SK-N-SH treated with all-trans-retinoic acid at 6 μM for 48 hours (cell line): ENCODE results near the gene HSDL1.

Source experiments
- ATAC-seq: fragments of 200-7000 bp; cut with Tn5 transposase; 3 replicates; pipeline ENCODE4 v1.9.1; 2020; ENCODE audit warnings: mild to moderate bottlenecking, moderate library complexity
- ARNTL ChIP-seq: fragments of 450-650 bp; formaldehyde crosslinking; IDR thresholded peaks from 2 replicates; pipeline ENCODE4 v1.5.0; 2020; ENCODE audit warnings: low read depth, mild to moderate bottlenecking, moderate library complexity, borderline replicate concordance
- BACH2 ChIP-seq: fragments of 250-450 bp; sonication (Bioruptor Pico); IDR thresholded peaks from 2 replicates; pipeline ENCODE4 v1.9.0; 2021; ENCODE audit warnings: mild to moderate bottlenecking, borderline replicate concordance
- ESRRG ChIP-seq: fragments of 250-450 bp; sonication (Bioruptor Pico); IDR thresholded peaks from 2 replicates; pipeline ENCODE4 v1.6.1; 2021; ENCODE audit warnings: mild to moderate bottlenecking
- GLIS3 ChIP-seq: fragments of 250-450 bp; sonication (Bioruptor Pico); IDR thresholded peaks from 2 replicates; pipeline ENCODE4 v1.5.0; 2020; ENCODE audit warnings: mild to moderate bottlenecking, moderate library complexity
- ISL1 ChIP-seq: fragments of 250-450 bp; sonication (Bioruptor Pico); IDR thresholded peaks from 2 replicates; pipeline ENCODE4 v2.1.2; 2022; ENCODE audit warnings: mild to moderate bottlenecking, moderate library complexity
- OSR1 ChIP-seq: fragments of 250-450 bp; sonication (Bioruptor Pico); IDR thresholded peaks from 2 replicates; pipeline ENCODE4 v1.8.0; 2022; ENCODE audit warnings: moderate library complexity, mild to moderate bottlenecking, inconsistent platforms
- PPARA ChIP-seq: fragments of 250-450 bp; sonication (Bioruptor Pico); IDR thresholded peaks from 2 replicates; pipeline ENCODE4 v1.5.0; 2020; ENCODE audit warnings: mild to moderate bottlenecking, borderline replicate concordance
- SNAI2 ChIP-seq: fragments of 250-450 bp; sonication (Bioruptor Pico); IDR thresholded peaks from 2 replicates; pipeline ENCODE4 v1.5.0; 2020; ENCODE audit warnings: mild to moderate bottlenecking, moderate library complexity
- TCF4 ChIP-seq: fragments of 250-450 bp; sonication (Bioruptor Pico); IDR thresholded peaks from 2 replicates; pipeline ENCODE4 v1.8.0; 2021; ENCODE audit warnings: mild to moderate bottlenecking, moderate library complexity, borderline replicate concordance
- TOX ChIP-seq: fragments of 250-450 bp; sonication (Bioruptor Pico); IDR thresholded peaks from 2 replicates; pipeline ENCODE4 v1.8.0; 2021; ENCODE audit warnings: mild to moderate bottlenecking, moderate library complexity, borderline replicate concordance
- ZC3H10 ChIP-seq: fragments of 250-450 bp; sonication (Bioruptor Pico); IDR thresholded peaks from 2 replicates; pipeline ENCODE4 v1.5.1; 2021; ENCODE audit warnings: mild to moderate bottlenecking, moderate library complexity
- ZFP3 ChIP-seq: fragments of 250-450 bp; sonication (Bioruptor Pico); IDR thresholded peaks from 2 replicates; pipeline ENCODE4 v1.5.0; 2020; ENCODE audit warnings: mild to moderate bottlenecking, moderate library complexity
- ZFP30 ChIP-seq: fragments of 450-650 bp; formaldehyde crosslinking; IDR thresholded peaks from 2 replicates; pipeline ENCODE4 v1.5.0; 2022; ENCODE audit warnings: mild to moderate bottlenecking, moderate library complexity
- ZNF565 ChIP-seq: fragments of 450-650 bp; formaldehyde crosslinking; conservative IDR thresholded peaks from 2 replicates; pipeline ENCODE4 v1.5.0; 2020; ENCODE audit warnings: low read depth, mild to moderate bottlenecking, moderate library complexity
- ZNF70 ChIP-seq: fragments of 450-650 bp; formaldehyde crosslinking; IDR thresholded peaks from 2 replicates; pipeline ENCODE4 v1.5.0; 2020; ENCODE audit warnings: mild to moderate bottlenecking, moderate library complexity
- ZNF8 ChIP-seq: fragments of 450-650 bp; formaldehyde crosslinking; IDR thresholded peaks from 2 replicates; pipeline ENCODE4 v1.5.0; 2020; ENCODE audit warnings: mild to moderate bottlenecking, moderate library complexity
- TF ChIP-seq, protein P1 (sequence below): fragments of 250-450 bp; sonication (Bioruptor Pico); IDR thresholded peaks from 2 replicates; pipeline ENCODE4 v1.5.1; 2021; ENCODE audit warnings: mild to moderate bottlenecking, moderate library complexity
- TF ChIP-seq, protein P2 (sequence below): fragments of 250-450 bp; sonication (Bioruptor Pico); IDR thresholded peaks from 2 replicates; pipeline ENCODE4 v1.5.0; 2020; ENCODE audit warnings: mild to moderate bottlenecking, moderate library complexity
- TF ChIP-seq, protein P3 (sequence below): fragments of 250-450 bp; sonication (Bioruptor Pico); IDR thresholded peaks from 2 replicates; pipeline ENCODE4 v1.8.0; 2021; ENCODE audit warnings: low read depth, mild to moderate bottlenecking, moderate library complexity, borderline replicate concordance
- TF ChIP-seq, protein P4 (sequence below): fragments of 250-450 bp; sonication (Bioruptor Pico); IDR thresholded peaks from 2 replicates; pipeline ENCODE4 v1.8.0; 2020; ENCODE audit warnings: mild to moderate bottlenecking, moderate library complexity, borderline replicate concordance
- TF ChIP-seq, protein P5 (sequence below): fragments of 250-450 bp; sonication (Bioruptor Pico); IDR thresholded peaks from 2 replicates; pipeline ENCODE4 v1.5.1; 2020; ENCODE audit warnings: low read depth, mild to moderate bottlenecking, moderate library complexity

HSDL1 gene

DNA sequence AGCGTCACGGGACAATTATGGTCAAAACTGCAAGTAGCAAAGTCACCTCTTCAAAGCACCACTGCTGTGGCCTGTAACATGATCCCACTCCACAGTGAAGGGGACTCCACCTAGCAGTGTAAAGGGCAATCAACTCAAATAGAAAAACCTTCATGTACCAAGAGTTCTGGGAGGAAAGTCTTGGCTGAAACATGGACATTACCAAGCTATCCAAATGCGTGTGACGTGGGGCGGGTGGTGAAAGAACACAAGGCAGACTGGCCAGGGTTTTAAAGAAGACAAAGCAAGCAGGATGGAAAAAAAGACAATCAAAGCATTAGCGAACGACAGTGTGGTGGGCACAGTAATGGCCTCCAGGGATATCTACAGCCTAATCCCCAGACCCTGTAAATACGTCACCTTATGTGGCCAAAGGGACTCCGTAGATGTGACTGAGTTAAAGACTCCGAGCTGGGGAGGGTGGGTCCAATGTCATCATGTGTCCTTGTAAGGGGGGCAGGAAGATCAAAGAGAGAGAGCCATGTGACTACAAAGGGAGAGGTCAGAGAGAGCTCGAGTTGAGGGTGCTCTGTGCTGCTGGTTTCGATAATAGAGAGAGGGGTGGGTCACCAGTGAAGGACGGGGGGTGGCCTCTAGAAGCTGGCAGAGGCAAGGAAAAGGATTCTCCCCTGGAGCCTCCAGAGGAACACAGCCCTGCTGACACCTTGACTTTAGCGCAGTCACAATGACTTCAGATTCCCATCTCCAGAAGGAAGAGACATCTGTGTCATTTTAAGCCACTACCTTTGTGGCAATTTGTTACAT lies 6.0 kb downstream of the HSDL1 start:
- TF ChIP-seq, protein P1, sequence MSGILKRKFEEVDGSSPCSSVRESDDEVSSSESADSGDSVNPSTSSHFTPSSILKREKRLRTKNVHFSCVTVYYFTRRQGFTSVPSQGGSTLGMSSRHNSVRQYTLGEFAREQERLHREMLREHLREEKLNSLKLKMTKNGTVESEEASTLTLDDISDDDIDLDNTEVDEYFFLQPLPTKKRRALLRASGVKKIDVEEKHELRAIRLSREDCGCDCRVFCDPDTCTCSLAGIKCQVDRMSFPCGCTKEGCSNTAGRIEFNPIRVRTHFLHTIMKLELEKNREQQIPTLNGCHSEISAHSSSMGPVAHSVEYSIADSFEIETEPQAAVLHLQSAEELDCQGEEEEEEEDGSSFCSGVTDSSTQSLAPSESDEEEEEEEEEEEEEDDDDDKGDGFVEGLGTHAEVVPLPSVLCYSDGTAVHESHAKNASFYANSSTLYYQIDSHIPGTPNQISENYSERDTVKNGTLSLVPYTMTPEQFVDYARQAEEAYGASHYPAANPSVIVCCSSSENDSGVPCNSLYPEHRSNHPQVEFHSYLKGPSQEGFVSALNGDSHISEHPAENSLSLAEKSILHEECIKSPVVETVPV (CRISPR knock-in tag): no peak
- TF ChIP-seq ZNF70 (CRISPR knock-in tag) (no peak), ZC3H10 (CRISPR knock-in tag) (no peak), ISL1 (CRISPR knock-in tag) (no peak), TCF4 (CRISPR knock-in tag) (no peak), TOX (CRISPR knock-in tag) (no peak), ZNF565 (no peak), ZFP30 (no peak), PPARA (CRISPR knock-in tag) (no peak), OSR1 (CRISPR knock-in tag) (no peak), SNAI2 (CRISPR knock-in tag) (no peak)
- TF ChIP-seq, protein P2, sequence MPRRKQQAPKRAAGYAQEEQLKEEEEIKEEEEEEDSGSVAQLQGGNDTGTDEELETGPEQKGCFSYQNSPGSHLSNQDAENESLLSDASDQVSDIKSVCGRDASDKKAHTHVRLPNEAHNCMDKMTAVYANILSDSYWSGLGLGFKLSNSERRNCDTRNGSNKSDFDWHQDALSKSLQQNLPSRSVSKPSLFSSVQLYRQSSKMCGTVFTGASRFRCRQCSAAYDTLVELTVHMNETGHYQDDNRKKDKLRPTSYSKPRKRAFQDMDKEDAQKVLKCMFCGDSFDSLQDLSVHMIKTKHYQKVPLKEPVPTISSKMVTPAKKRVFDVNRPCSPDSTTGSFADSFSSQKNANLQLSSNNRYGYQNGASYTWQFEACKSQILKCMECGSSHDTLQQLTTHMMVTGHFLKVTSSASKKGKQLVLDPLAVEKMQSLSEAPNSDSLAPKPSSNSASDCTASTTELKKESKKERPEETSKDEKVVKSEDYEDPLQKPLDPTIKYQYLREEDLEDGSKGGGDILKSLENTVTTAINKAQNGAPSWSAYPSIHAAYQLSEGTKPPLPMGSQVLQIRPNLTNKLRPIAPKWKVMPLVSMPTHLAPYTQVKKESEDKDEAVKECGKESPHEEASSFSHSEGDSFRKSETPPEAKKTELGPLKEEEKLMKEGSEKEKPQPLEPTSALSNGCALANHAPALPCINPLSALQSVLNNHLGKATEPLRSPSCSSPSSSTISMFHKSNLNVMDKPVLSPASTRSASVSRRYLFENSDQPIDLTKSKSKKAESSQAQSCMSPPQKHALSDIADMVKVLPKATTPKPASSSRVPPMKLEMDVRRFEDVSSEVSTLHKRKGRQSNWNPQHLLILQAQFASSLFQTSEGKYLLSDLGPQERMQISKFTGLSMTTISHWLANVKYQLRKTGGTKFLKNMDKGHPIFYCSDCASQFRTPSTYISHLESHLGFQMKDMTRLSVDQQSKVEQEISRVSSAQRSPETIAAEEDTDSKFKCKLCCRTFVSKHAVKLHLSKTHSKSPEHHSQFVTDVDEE: no peak
- TF ChIP-seq, protein P3, sequence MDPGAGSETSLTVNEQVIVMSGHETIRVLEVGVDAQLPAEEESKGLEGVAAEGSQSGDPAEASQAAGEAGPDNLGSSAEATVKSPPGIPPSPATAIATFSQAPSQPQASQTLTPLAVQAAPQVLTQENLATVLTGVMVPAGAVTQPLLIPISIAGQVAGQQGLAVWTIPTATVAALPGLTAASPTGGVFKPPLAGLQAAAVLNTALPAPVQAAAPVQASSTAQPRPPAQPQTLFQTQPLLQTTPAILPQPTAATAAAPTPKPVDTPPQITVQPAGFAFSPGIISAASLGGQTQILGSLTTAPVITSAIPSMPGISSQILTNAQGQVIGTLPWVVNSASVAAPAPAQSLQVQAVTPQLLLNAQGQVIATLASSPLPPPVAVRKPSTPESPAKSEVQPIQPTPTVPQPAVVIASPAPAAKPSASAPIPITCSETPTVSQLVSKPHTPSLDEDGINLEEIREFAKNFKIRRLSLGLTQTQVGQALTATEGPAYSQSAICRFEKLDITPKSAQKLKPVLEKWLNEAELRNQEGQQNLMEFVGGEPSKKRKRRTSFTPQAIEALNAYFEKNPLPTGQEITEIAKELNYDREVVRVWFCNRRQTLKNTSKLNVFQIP: no peak
- TF ChIP-seq, protein P4, sequence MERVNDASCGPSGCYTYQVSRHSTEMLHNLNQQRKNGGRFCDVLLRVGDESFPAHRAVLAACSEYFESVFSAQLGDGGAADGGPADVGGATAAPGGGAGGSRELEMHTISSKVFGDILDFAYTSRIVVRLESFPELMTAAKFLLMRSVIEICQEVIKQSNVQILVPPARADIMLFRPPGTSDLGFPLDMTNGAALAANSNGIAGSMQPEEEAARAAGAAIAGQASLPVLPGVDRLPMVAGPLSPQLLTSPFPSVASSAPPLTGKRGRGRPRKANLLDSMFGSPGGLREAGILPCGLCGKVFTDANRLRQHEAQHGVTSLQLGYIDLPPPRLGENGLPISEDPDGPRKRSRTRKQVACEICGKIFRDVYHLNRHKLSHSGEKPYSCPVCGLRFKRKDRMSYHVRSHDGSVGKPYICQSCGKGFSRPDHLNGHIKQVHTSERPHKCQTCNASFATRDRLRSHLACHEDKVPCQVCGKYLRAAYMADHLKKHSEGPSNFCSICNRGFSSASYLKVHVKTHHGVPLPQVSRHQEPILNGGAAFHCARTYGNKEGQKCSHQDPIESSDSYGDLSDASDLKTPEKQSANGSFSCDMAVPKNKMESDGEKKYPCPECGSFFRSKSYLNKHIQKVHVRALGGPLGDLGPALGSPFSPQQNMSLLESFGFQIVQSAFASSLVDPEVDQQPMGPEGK: no peak
- no peak for ATAC-seq

DNA sequence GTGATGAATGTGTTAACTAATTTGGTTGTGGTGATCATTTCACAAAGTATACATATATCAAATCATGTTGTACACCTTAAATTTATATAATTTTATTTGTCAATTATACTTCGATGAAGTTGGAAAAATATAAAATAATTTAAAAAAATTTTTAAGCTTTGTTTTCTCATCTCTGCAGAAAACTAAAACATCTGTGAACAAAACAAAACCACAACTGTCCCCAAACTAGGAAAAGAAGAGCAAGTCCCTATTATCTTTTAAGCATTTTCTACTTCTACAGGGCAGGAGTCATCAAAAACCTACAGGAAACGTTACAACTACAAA lies 6.5 kb downstream of the HSDL1 start:
- no peak for ATAC-seq
- TF ChIP-seq SNAI2 (CRISPR knock-in tag) (no peak), ZNF70 (CRISPR knock-in tag) (no peak), ZFP30 (no peak), PPARA (CRISPR knock-in tag) (no peak), TCF4 (CRISPR knock-in tag) (no peak), ESRRG (CRISPR knock-in tag) (no peak), ARNTL (CRISPR knock-in tag) (no peak), BACH2 (CRISPR knock-in tag) (no peak), TOX (CRISPR knock-in tag) (no peak), ZFP3 (CRISPR knock-in tag) (no peak), GLIS3 (CRISPR knock-in tag) (no peak), ZNF8 (no peak)
- TF ChIP-seq, protein P3: no peak
- TF ChIP-seq, protein P1 (CRISPR knock-in tag): no peak
- TF ChIP-seq, protein P4: no peak
- TF ChIP-seq, protein P5, sequence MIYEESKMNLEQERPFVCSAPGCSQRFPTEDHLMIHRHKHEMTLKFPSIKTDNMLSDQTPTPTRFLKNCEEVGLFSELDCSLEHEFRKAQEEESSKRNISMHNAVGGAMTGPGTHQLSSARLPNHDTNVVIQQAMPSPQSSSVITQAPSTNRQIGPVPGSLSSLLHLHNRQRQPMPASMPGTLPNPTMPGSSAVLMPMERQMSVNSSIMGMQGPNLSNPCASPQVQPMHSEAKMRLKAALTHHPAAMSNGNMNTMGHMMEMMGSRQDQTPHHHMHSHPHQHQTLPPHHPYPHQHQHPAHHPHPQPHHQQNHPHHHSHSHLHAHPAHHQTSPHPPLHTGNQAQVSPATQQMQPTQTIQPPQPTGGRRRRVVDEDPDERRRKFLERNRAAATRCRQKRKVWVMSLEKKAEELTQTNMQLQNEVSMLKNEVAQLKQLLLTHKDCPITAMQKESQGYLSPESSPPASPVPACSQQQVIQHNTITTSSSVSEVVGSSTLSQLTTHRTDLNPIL: no peak
